HG03575 (cell line): ENCODE measurements around the gene CBX4.

ENCODE experiments used
- ATAC-seq: cut with Tn5 transposase; IDR thresholded peaks from one replicate; pipeline ENCODE4 v1.9.1; 2021; ENCODE audit not compliant: unreplicated experiment, insufficient number of reproducible peaks, low FRiP score; ENCODE audit errors: extremely low read depth

Gene CBX4

GRCh38 chr17:79818026-79818758 lies 21.0 kb downstream of the CBX4 start:
- no peak for ATAC-seq

GRCh38 chr17:79815836-79816461 lies 23.3 kb downstream of the CBX4 start:
- no peak for ATAC-seq

GRCh38 chr17:79814974-79815835 lies 24.0 kb downstream of the CBX4 start:
- no peak for ATAC-seq

- no peak for ATAC-seq
Observed at GRCh38 chr17:79814127-79814973, 24.9 kb downstream of the CBX4 start.

GRCh38 chr17:79813297-79814126 lies 25.7 kb downstream of the CBX4 start:
- ATAC-seq, result no peak

GRCh38 chr17:79812353-79813258 lies 26.6 kb downstream of the CBX4 start:
- ATAC-seq, result no peak

- no peak for ATAC-seq
Observed at GRCh38 chr17:79811868-79812352, 27.3 kb downstream of the CBX4 start.

GRCh38 chr17:79811011-79811867 lies 28.0 kb downstream of the CBX4 start:
- ATAC-seq, result no peak

- no peak for ATAC-seq
Observed at GRCh38 chr17:79810130-79811010, 28.9 kb downstream of the CBX4 start.

- no peak for ATAC-seq
Observed at GRCh38 chr17:79809530-79810129, 29.6 kb downstream of the CBX4 start.

GRCh38 chr17:79808763-79809529 lies 30.3 kb downstream of the CBX4 start:
- ATAC-seq, result no peak

GRCh38 chr17:79806863-79807720 lies 32.1 kb downstream of the CBX4 start:
- ATAC-seq, result no peak

GRCh38 chr17:79806446-79806760 lies 32.8 kb downstream of the CBX4 start:
- no peak for ATAC-seq
